Skeletal muscle satellite cell (primary cell): ENCODE data around the gene IL1R2.
A peak's percentile ranks its signal among the peaks of the same experiment; 100 is the strongest.

Source experiments
- H3K27me3 ChIP-seq: 2 replicates; pipeline ENCODE4 v1.7.0; 2013; ENCODE audit warnings: low read length; ENCODE audit not compliant: control insufficient read depth, insufficient read depth
- H3K36me3 ChIP-seq: 2 replicates; pipeline ENCODE4 v1.7.0; 2013; ENCODE audit warnings: mild to moderate bottlenecking, control low read depth, low read length; ENCODE audit not compliant: insufficient read depth
- H3K4me1 ChIP-seq: 2 replicates; pipeline ENCODE4 v1.7.0; 2013; ENCODE audit warnings: low read length; ENCODE audit not compliant: control insufficient read depth, insufficient read depth
- H3K4me2 ChIP-seq: 2 replicates; pipeline ENCODE4 v1.7.0; 2013; ENCODE audit warnings: mild to moderate bottlenecking, low read length
- H3K4me3 ChIP-seq: 2 replicates; pipeline ENCODE4 v1.7.0; 2013; ENCODE audit warnings: low read length
- H3K9ac ChIP-seq: 2 replicates; pipeline ENCODE4 v1.7.0; 2013; ENCODE audit warnings: mild to moderate bottlenecking, low read depth, low read length, moderate library complexity
- H3K9me3 ChIP-seq: replicated peaks from 2 replicates; pipeline ENCODE4 v1.7.0; 2013; ENCODE audit warnings: mild to moderate bottlenecking, control low read depth, low read length

Gene IL1R2

GRCh38 chr2:102070058-102070642 is 78.4 kb downstream of the IL1R2 start:
- Histone ChIP-seq H3K36me3 (no peaks in the 10 kb centered on the region), H3K27me3 (no peaks in the 10 kb centered on the region), H3K9ac (peak overlapping the region; percentile 86), H3K9me3 (peaks cover 5% of the 10 kb centered on the region), H3K4me3 (peak overlapping the region; percentile 57), H3K4me2 (peak overlapping the region; percentile 76), H3K4me1 (peaks cover 36% of the 10 kb centered on the region)

GRCh38 chr2:102072741-102073140 is 81.0 kb downstream of the IL1R2 start:
- H3K9me3 ChIP-seq = no peaks in the 10 kb centered on the region
- no peak overlapping the region for H3K4me2 ChIP-seq
- no peak overlapping the region for H3K9ac ChIP-seq
- no peaks in the 10 kb centered on the region for H3K27me3 ChIP-seq
- H3K4me3 ChIP-seq = no peak overlapping the region
- no peaks in the 10 kb centered on the region for H3K36me3 ChIP-seq
- H3K4me1 ChIP-seq = peaks cover 24% of the 10 kb centered on the region

GRCh38 chr2:102073168-102073724 is 81.5 kb downstream of the IL1R2 start:
- H3K4me2 ChIP-seq = no peak overlapping the region
- H3K9ac ChIP-seq = no peak overlapping the region
- H3K36me3 ChIP-seq = no peaks in the 10 kb centered on the region
- H3K27me3 ChIP-seq = no peaks in the 10 kb centered on the region
- no peak overlapping the region for H3K4me3 ChIP-seq
- H3K4me1 ChIP-seq = peaks cover 24% of the 10 kb centered on the region
- no peaks in the 10 kb centered on the region for H3K9me3 ChIP-seq

GRCh38 chr2:102074152-102074783 is 82.5 kb downstream of the IL1R2 start:
- Histone ChIP-seq H3K4me2 (no peak overlapping the region), H3K4me1 (peaks cover 24% of the 10 kb centered on the region), H3K4me3 (no peak overlapping the region), H3K27me3 (no peaks in the 10 kb centered on the region), H3K9me3 (no peaks in the 10 kb centered on the region), H3K9ac (no peak overlapping the region), H3K36me3 (no peaks in the 10 kb centered on the region)

GRCh38 chr2:102075479-102075878 is 83.7 kb downstream of the IL1R2 start:
- H3K9ac ChIP-seq = no peak overlapping the region
- peaks cover 20% of the 10 kb centered on the region for H3K4me1 ChIP-seq
- no peaks in the 10 kb centered on the region for H3K36me3 ChIP-seq
- H3K4me3 ChIP-seq = no peak overlapping the region
- H3K27me3 ChIP-seq = no peaks in the 10 kb centered on the region
- H3K9me3 ChIP-seq = no peaks in the 10 kb centered on the region
- H3K4me2 ChIP-seq = no peak overlapping the region

GRCh38 chr2:102076512-102076911 is 84.8 kb downstream of the IL1R2 start:
- Histone ChIP-seq H3K4me2 (no peak overlapping the region), H3K4me1 (peaks cover 18% of the 10 kb centered on the region), H3K9ac (no peak overlapping the region), H3K36me3 (no peaks in the 10 kb centered on the region), H3K9me3 (no peaks in the 10 kb centered on the region), H3K27me3 (no peaks in the 10 kb centered on the region), H3K4me3 (no peak overlapping the region)
